Loucy (cell line): ENCODE measurements around the gene VTCN1.

Experiments used
- H2AFZ ChIP-seq: fragments of 200-600 bp; sonication (generic); 2 replicates; pipeline ENCODE4 v1.6.0; 2016; ENCODE audit warnings: antibody characterized with exemption, mild to moderate bottlenecking, low read length, moderate library complexity
- H3F3A ChIP-seq: fragments of 200-600 bp; 2 replicates; pipeline ENCODE4 v1.6.0; 2016; ENCODE audit warnings: antibody characterized with exemption, low read depth, mild to moderate bottlenecking
- H3K27me3 ChIP-seq: fragments of 200-600 bp; sonication (generic); 2 replicates; pipeline ENCODE4 v1.6.1; 2014; ENCODE audit warnings: low read length, mild to moderate bottlenecking; ENCODE audit not compliant: insufficient read depth, poor library complexity, severe bottlenecking
- H3K36me3 ChIP-seq: fragments of 200-600 bp; sonication (generic); 2 replicates; pipeline ENCODE4 v1.6.1; 2016; ENCODE audit warnings: low read length; ENCODE audit not compliant: insufficient read depth
- H3K4me1 ChIP-seq: fragments of 200-600 bp; sonication (generic); 2 replicates; pipeline ENCODE4 v1.5.1; 2014; ENCODE audit warnings: low read length, mild to moderate bottlenecking; ENCODE audit not compliant: insufficient read depth, poor library complexity, severe bottlenecking
- H3K4me2 ChIP-seq: fragments of 200-600 bp; sonication (generic); 2 replicates; pipeline ENCODE4 v1.6.0; 2014; ENCODE audit warnings: antibody characterized with exemption, low read length, low read depth, mild to moderate bottlenecking; ENCODE audit not compliant: poor library complexity, severe bottlenecking
- H3K4me3 ChIP-seq: fragments of 200-600 bp; sonication (generic); 2 replicates; pipeline ENCODE4 v1.5.1; 2014; ENCODE audit warnings: low read length, mild to moderate bottlenecking, mixed read lengths; ENCODE audit not compliant: poor library complexity, severe bottlenecking
- H3K79me2 ChIP-seq: fragments of 200-600 bp; sonication (generic); 2 replicates; pipeline ENCODE4 v1.6.1; 2014; ENCODE audit warnings: low read length; ENCODE audit not compliant: insufficient read depth
- H3K9ac ChIP-seq: fragments of 200-600 bp; sonication (generic); 2 replicates; pipeline ENCODE4 v1.6.0; 2014; ENCODE audit warnings: mild to moderate bottlenecking, low read depth, low read length, moderate library complexity; ENCODE audit not compliant: poor library complexity, severe bottlenecking
- H3K9me2 ChIP-seq: fragments of 200-600 bp; sonication (generic); replicated peaks from 2 replicates; pipeline ENCODE4 v1.6.1; 2016; ENCODE audit warnings: low read depth, low read length, mixed read lengths
- H3K9me3 ChIP-seq: fragments of 200-600 bp; sonication (generic); 2 replicates; pipeline ENCODE4 v1.6.1; 2014; ENCODE audit warnings: mild to moderate bottlenecking, antibody characterized with exemption, low read length, low read depth; ENCODE audit not compliant: insufficient read depth
- H4K20me1 ChIP-seq: fragments of 200-600 bp; sonication (generic); 2 replicates; pipeline ENCODE4 v1.6.0; 2014; ENCODE audit warnings: antibody characterized with exemption, low read length, mild to moderate bottlenecking; ENCODE audit not compliant: insufficient read depth, poor library complexity, severe bottlenecking
- EZH2phosphoT487 ChIP-seq: fragments of 200-600 bp; IDR thresholded peaks from 2 replicates; pipeline ENCODE4 v1.6.1; 2018; ENCODE audit warnings: antibody characterized with exemption, mild to moderate bottlenecking, moderate library complexity, borderline replicate concordance
- TF ChIP-seq, protein P1 (sequence below): fragments of 200-600 bp; sonication (generic); conservative IDR thresholded peaks from 2 replicates; pipeline ENCODE4 v1.5.1; 2014; ENCODE audit warnings: mild to moderate bottlenecking, antibody characterized with exemption, low read length

VTCN1 gene

DNA sequence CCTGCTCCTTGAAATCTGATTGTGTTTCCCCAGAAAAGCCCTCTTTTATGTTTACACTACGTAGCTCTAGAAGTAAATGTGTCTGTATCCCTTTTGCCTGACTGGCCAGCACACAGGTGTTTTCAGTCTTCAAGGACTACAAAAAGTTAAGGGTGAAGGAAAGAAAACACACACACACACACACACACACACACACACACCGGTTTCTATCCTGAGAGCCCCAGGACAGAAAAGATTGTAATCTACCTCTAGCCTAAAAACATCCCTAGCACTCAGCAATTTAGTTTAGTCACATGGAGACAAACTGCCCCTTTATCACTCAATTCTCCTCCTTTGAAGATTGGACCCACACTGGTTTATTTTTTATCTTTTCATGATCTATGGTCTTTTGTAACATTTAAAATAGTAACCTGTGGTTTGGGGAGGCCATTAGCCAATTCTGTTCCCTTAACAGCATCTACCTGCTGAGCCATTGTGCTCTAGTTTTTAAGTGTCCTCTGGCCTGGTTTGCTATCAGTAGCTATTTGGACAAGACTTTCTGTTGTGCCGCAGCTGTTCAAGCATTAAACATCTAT is 73.4 kb downstream of the VTCN1 start:
- no peaks in the 10 kb centered on the region for H3K36me3 ChIP-seq
- TF ChIP-seq, protein P1, sequence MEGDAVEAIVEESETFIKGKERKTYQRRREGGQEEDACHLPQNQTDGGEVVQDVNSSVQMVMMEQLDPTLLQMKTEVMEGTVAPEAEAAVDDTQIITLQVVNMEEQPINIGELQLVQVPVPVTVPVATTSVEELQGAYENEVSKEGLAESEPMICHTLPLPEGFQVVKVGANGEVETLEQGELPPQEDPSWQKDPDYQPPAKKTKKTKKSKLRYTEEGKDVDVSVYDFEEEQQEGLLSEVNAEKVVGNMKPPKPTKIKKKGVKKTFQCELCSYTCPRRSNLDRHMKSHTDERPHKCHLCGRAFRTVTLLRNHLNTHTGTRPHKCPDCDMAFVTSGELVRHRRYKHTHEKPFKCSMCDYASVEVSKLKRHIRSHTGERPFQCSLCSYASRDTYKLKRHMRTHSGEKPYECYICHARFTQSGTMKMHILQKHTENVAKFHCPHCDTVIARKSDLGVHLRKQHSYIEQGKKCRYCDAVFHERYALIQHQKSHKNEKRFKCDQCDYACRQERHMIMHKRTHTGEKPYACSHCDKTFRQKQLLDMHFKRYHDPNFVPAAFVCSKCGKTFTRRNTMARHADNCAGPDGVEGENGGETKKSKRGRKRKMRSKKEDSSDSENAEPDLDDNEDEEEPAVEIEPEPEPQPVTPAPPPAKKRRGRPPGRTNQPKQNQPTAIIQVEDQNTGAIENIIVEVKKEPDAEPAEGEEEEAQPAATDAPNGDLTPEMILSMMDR, result no peak
- no peak overlapping the region for H3K9ac ChIP-seq
- H3K9me2 ChIP-seq, result no peaks in the 10 kb centered on the region
- H3K4me2 ChIP-seq, result no peak overlapping the region
- no peak overlapping the region for H2AFZ ChIP-seq
- no peaks in the 10 kb centered on the region for H4K20me1 ChIP-seq
- no peaks in the 10 kb centered on the region for H3K27me3 ChIP-seq
- no peaks in the 10 kb centered on the region for H3K79me2 ChIP-seq
- H3K4me3 ChIP-seq, result no peak overlapping the region
- H3K4me1 ChIP-seq, result peaks cover 3% of the 10 kb centered on the region
- no peaks in the 10 kb centered on the region for H3K9me3 ChIP-seq
- no peaks in the 10 kb centered on the region for H3F3A ChIP-seq

- Histone ChIP-seq H3K27me3 (no peaks in the 10 kb centered on the region), H2AFZ (no peak overlapping the region), H3K9me2 (no peaks in the 10 kb centered on the region), H3K4me2 (no peak overlapping the region), H3F3A (no peaks in the 10 kb centered on the region), H3K79me2 (no peaks in the 10 kb centered on the region), H4K20me1 (no peaks in the 10 kb centered on the region), H3K9me3 (no peaks in the 10 kb centered on the region), H3K36me3 (no peaks in the 10 kb centered on the region), H3K4me3 (no peak overlapping the region), H3K4me1 (peaks cover 3% of the 10 kb centered on the region), H3K9ac (no peak overlapping the region)
- TF ChIP-seq, protein P1, result no peak
- no peak for TF ChIP-seq EZH2phosphoT487
Measured at GRCh38 chr1:117136749-117137148, 74.0 kb downstream of the VTCN1 start.

DNA sequence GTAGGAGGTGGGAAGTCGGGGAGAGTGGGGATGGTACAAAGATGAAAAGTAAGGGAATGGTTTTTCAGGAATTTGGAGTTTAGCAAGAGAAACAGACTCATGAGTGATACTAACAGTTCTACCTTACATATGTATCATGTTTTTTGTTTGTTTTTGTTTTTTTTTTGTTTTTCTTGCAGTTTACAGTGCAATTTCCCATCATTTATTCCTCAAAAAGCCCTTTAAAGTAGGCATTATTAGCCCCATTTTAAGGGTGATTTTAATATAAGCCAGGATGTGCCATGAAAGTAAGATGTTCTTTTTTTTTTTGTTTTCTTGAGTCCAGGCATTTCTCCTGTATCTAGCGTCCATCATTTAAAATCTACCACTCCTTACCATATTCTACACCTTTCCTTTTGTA is 75.4 kb downstream of the VTCN1 start:
- no peak overlapping the region for H2AFZ ChIP-seq
- H3K9me3 ChIP-seq, result no peaks in the 10 kb centered on the region
- no peaks in the 10 kb centered on the region for H3F3A ChIP-seq
- peaks cover 3% of the 10 kb centered on the region for H3K4me1 ChIP-seq
- no peaks in the 10 kb centered on the region for H3K36me3 ChIP-seq
- no peak overlapping the region for H3K4me3 ChIP-seq
- no peaks in the 10 kb centered on the region for H3K27me3 ChIP-seq
- H3K9ac ChIP-seq, result no peak overlapping the region
- H3K4me2 ChIP-seq, result no peak overlapping the region
- H3K9me2 ChIP-seq, result no peaks in the 10 kb centered on the region
- no peak for TF ChIP-seq EZH2phosphoT487
- TF ChIP-seq, protein P1, result no peak
- H3K79me2 ChIP-seq, result no peaks in the 10 kb centered on the region
- H4K20me1 ChIP-seq, result no peaks in the 10 kb centered on the region
